ENCODE measurements around the gene ZP1.

The ZP1 gene

DNA sequence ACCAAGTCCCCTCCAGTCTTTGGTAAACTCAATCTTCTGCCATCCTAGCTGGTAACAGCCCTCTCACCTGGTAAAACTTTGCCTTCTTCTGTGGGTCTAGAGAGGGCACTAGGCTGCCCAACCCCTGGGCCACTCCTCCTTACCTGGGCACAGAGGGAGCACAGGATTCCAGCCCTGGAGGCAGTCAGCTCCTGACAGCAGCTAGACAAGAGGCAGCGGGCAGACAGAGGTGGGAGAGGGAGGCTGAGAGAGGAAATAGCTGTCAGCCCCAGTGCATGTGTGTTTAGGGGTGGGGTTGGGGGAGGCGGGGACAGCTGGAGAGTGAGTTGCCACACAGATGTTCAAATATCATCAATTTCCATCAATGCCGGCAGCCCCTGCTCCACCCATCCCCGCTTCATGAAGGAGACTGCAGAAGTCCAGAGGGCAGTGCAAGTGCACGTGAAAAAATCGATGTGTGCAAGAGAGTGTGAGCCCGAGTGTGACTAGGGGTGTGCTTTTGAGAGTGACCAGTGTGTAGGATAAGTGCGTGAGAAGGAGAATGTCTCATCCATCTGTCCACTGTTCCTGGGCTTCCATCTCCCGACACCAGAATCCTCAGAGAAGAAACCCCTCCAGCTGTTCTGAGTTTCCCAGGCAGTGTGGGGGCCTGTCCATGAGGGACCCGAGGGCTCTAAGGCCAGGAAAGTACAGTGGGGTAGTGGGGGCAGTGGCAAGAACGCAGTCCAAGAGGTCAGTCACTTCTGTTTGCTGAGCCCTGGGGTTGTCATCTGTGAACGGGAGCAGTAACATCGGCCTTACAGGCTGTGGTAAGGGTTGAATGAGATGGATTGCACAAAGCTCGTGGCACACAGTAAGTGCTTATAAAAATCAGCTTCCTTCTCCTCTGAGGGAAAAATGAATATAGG is 11.4 kb upstream of the ZP1 start, which contains the start of gene PTGDR2:
Gene PTGDR2, minus strand, starts transcription at position 225 of the 908 bp plus-strand sequence. CDS start 2,228 bp downstream, outside the sequence.
- no peaks in the 10 kb centered on the region for H3F3A ChIP-seq (ENCODE audit: control insufficient read depth, insufficient read depth)
- no peaks in the 10 kb centered on the region for H3K79me2 ChIP-seq (ENCODE audit: control insufficient read depth, low read length)
- H3K4me3 ChIP-seq (ENCODE audit: low read length): no peak within 1 kb of the TSS
- no peaks in the 10 kb centered on the region for H3K9me2 ChIP-seq (replicated peaks; ENCODE audit: control insufficient read depth, low read length)
- no peaks in the 10 kb centered on the region for H4K20me1 ChIP-seq (ENCODE audit: control insufficient read depth, insufficient read depth, low read depth, low read length)
- no peak for TF ChIP-seq EZH2phosphoT487 (IDR thresholded peaks at IDR 0.05; ENCODE audit: borderline replicate concordance, low read length)
- TF ChIP-seq, protein P1, sequence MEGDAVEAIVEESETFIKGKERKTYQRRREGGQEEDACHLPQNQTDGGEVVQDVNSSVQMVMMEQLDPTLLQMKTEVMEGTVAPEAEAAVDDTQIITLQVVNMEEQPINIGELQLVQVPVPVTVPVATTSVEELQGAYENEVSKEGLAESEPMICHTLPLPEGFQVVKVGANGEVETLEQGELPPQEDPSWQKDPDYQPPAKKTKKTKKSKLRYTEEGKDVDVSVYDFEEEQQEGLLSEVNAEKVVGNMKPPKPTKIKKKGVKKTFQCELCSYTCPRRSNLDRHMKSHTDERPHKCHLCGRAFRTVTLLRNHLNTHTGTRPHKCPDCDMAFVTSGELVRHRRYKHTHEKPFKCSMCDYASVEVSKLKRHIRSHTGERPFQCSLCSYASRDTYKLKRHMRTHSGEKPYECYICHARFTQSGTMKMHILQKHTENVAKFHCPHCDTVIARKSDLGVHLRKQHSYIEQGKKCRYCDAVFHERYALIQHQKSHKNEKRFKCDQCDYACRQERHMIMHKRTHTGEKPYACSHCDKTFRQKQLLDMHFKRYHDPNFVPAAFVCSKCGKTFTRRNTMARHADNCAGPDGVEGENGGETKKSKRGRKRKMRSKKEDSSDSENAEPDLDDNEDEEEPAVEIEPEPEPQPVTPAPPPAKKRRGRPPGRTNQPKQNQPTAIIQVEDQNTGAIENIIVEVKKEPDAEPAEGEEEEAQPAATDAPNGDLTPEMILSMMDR (IDR thresholded peaks at IDR 0.05; ENCODE audit: low read depth, low read length, poor library complexity, severe bottlenecking): no peak
- no peak within 1 kb of the TSS for H3K4me2 ChIP-seq (ENCODE audit: low read length)
- no peak within 1 kb of the TSS for H3K27ac ChIP-seq (ENCODE audit: low read depth, low read length)
- H3K36me3 ChIP-seq (ENCODE audit: control insufficient read depth, low read length): peaks cover 13% of the 10 kb centered on the region
- H3K4me1 ChIP-seq (ENCODE audit: control insufficient read depth, low read length): peaks cover 13% of the 10 kb centered on the region
- H3K9me3 ChIP-seq (ENCODE audit: control insufficient read depth, insufficient read depth, low read length): no peaks in the 10 kb centered on the region
- no peaks in the 10 kb centered on the region for H3K27me3 ChIP-seq (ENCODE audit: control insufficient read depth, low read length)

DNA sequence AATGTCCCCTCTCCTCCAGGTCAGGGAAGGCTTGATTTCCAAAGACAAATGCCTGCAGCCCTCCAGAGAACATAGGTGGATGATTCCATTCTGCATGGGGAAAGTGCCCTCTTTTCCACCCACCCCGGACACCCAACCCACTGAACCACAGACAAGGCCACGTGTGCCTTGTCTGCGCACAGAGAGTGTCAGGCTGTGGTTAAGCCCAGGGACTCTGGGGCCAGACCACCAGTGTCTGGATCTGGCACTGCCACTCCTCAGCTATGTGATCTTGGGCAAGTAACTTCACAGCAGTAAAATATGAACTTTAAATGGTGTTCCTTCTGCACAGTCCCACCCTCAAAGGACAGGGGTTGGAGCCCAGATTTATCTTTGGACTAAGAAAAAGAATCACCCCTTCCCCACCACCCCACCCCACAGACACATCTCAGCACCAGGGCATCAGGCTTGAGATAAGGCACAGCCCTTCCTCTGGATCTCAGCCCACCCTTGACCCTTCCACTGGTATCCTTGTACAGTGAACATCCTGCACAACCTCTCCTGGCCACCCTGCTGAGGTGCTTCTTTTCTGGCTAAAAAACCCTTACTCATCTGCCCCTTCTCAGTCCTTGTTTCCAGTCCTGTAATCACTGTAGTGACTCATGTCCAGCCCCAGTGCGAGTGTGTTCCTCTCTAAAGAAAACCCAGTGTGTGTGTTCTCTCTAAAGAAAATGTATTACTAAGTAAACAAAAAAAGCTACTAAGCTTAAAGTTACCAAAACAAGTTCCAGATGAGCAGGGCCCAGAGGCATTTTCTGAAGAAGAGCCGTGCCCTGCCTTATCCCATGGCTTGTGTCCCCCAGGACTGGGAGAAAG is 9.7 kb upstream of the ZP1 start:
- Histone ChIP-seq H3K4me2 (ENCODE audit: low read length) (no peak overlapping the region), H3K27ac (ENCODE audit: low read depth, low read length) (no peak overlapping the region)
- TF ChIP-seq EZH2phosphoT487 (IDR thresholded peaks at IDR 0.05; ENCODE audit: borderline replicate concordance, low read length): no peak
- TF ChIP-seq, protein P1 (IDR thresholded peaks at IDR 0.05; ENCODE audit: low read depth, low read length, poor library complexity, severe bottlenecking): no peak

DNA sequence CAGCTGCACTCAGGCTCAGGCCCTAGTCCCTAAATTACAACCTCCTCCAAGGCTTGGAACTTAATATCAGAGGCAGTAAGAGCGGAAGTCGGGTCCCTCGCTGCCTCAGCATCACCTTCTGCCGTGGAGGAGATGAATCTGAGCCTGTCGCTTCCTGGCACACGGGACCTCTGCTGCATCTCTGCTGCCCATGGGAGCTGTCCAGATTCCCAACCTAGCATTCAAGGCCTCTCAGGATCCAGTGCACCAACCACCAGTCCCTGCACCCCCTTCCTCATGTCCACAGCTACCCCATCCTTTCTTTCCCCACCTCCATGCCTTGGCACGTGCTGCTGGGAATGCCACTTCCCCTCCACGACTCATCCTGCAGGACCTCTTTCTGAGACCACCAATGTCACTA is 9.1 kb upstream of the ZP1 start:
- Histone ChIP-seq H3K4me3 (ENCODE audit: low read length) (0 out of 2 replicates have a peak overlapping the region, but pooled peaks have one; percentile 2), H3F3A (ENCODE audit: control insufficient read depth, insufficient read depth) (no peaks in the 10 kb centered on the region), H3K79me2 (ENCODE audit: control insufficient read depth, low read length) (no peaks in the 10 kb centered on the region), H3K27me3 (ENCODE audit: control insufficient read depth, low read length) (no peaks in the 10 kb centered on the region; the same call in 1 of the 2 replicates), H3K27ac (ENCODE audit: low read depth, low read length) (no peak overlapping the region), H3K9me2 (replicated peaks; ENCODE audit: control insufficient read depth, low read length) (no peaks in the 10 kb centered on the region), H3K4me1 (ENCODE audit: control insufficient read depth, low read length) (peaks cover 13% of the 10 kb centered on the region), H3K36me3 (ENCODE audit: control insufficient read depth, low read length) (peaks cover 2% of the 10 kb centered on the region; the same call in 1 of the 2 replicates), H3K4me2 (ENCODE audit: low read length) (peak overlapping the region; percentile 5; the same call in 1 of the 2 replicates), H4K20me1 (ENCODE audit: control insufficient read depth, insufficient read depth, low read depth, low read length) (no peaks in the 10 kb centered on the region), H3K9me3 (ENCODE audit: control insufficient read depth, insufficient read depth, low read length) (no peaks in the 10 kb centered on the region)
- TF ChIP-seq, protein P1 (IDR thresholded peaks at IDR 0.05; ENCODE audit: low read depth, low read length, poor library complexity, severe bottlenecking): no peak
- TF ChIP-seq EZH2phosphoT487 (IDR thresholded peaks at IDR 0.05; ENCODE audit: borderline replicate concordance, low read length): no peak

More for the DNA sequence above, 9.7 kb upstream of the ZP1 start:
- H3K9me2 ChIP-seq (replicated peaks; ENCODE audit: control insufficient read depth, low read length): no peaks in the 10 kb centered on the region
- no peak overlapping the region for H3K4me3 ChIP-seq (ENCODE audit: low read length)
- peaks cover 13% of the 10 kb centered on the region for H3K4me1 ChIP-seq (ENCODE audit: control insufficient read depth, low read length)
- no peaks in the 10 kb centered on the region for H3K79me2 ChIP-seq (ENCODE audit: control insufficient read depth, low read length)
- no peaks in the 10 kb centered on the region for H3F3A ChIP-seq (ENCODE audit: control insufficient read depth, insufficient read depth)
- H4K20me1 ChIP-seq (ENCODE audit: control insufficient read depth, insufficient read depth, low read depth, low read length): no peaks in the 10 kb centered on the region
- no peaks in the 10 kb centered on the region; the same call in 1 of the 2 replicates for H3K27me3 ChIP-seq (ENCODE audit: control insufficient read depth, low read length)
- no peaks in the 10 kb centered on the region for H3K9me3 ChIP-seq (ENCODE audit: control insufficient read depth, insufficient read depth, low read length)
- H3K36me3 ChIP-seq (ENCODE audit: control insufficient read depth, low read length): peaks cover 4% of the 10 kb centered on the region; the same call in 1 of the 2 replicates

All from DOHH2 (cell line).